ENCODE data around the gene RAB10.

Gene RAB10

GRCh38 chr2:26172871-26173775 lies 139.2 kb downstream of the RAB10 start, which contains the start of gene GAREM2:
TSS of gene GAREM2 (plus strand) at chr2:26173088. CDS start at chr2:26173221, 133 bp downstream.
- DNase-seq: no peak
- H3K36me3 ChIP-seq (replicated peaks): no peaks in the 10 kb centered on the region
- no peak for TF ChIP-seq CTCF (IDR thresholded peaks at IDR 0.05; ENCODE audit: low read depth, low read length, missing control alignments)
- H3K27ac ChIP-seq: no peak within 1 kb of the TSS
- peak within 1 kb of the TSS; percentile 38 for H3K4me3 ChIP-seq (ENCODE audit: low read depth, low read length)
- in situ Hi-C loops (cut with HindIII; ENCODE audit: low pct_ligation_motif_present, low sequenced_read_pairs): no loop called here
- H3K27me3 ChIP-seq (replicated peaks): peaks cover 19% of the 10 kb centered on the region

- Histone ChIP-seq H3K36me3 (replicated peaks) (no peaks in the 10 kb centered on the region), H3K27me3 (replicated peaks) (peaks cover 19% of the 10 kb centered on the region), H3K27ac (no peak overlapping the region), H3K4me3 (ENCODE audit: low read depth, low read length) (no peak overlapping the region)
- in situ Hi-C loops (cut with HindIII; ENCODE audit: low pct_ligation_motif_present, low sequenced_read_pairs): no loop called here
- no peak for TF ChIP-seq CTCF (IDR thresholded peaks at IDR 0.05; ENCODE audit: low read depth, low read length, missing control alignments)
- DNase-seq: no peak
These were observed 140.0 kb downstream of the RAB10 start for GRCh38 chr2:26173776-26174482.

- Histone ChIP-seq H3K27me3 (replicated peaks) (peaks cover 19% of the 10 kb centered on the region), H3K36me3 (replicated peaks) (no peaks in the 10 kb centered on the region), H3K27ac (no peak overlapping the region), H3K4me3 (ENCODE audit: low read depth, low read length) (no peak overlapping the region)
- no peak for DNase-seq
- in situ Hi-C loops (cut with HindIII; ENCODE audit: low pct_ligation_motif_present, low sequenced_read_pairs): no loop called here
- TF ChIP-seq CTCF (IDR thresholded peaks at IDR 0.05; ENCODE audit: low read depth, low read length, missing control alignments): no peak
These were observed 141.0 kb downstream of the RAB10 start for GRCh38 chr2:26174691-26175465.

GRCh38 chr2:26175466-26176278 lies 141.8 kb downstream of the RAB10 start:
- in situ Hi-C loops (cut with HindIII; ENCODE audit: low pct_ligation_motif_present, low sequenced_read_pairs): no loop called here
- Histone ChIP-seq H3K27me3 (replicated peaks) (peaks cover 19% of the 10 kb centered on the region), H3K36me3 (replicated peaks) (no peaks in the 10 kb centered on the region), H3K4me3 (ENCODE audit: low read depth, low read length) (no peak overlapping the region), H3K27ac (no peak overlapping the region)
- TF ChIP-seq CTCF (IDR thresholded peaks at IDR 0.05; ENCODE audit: low read depth, low read length, missing control alignments): no peak
- DNase-seq: no peak

GRCh38 chr2:26176279-26176615 lies 142.4 kb downstream of the RAB10 start:
- Histone ChIP-seq H3K4me3 (ENCODE audit: low read depth, low read length) (no peak overlapping the region), H3K27me3 (replicated peaks) (peaks cover 19% of the 10 kb centered on the region), H3K36me3 (replicated peaks) (no peaks in the 10 kb centered on the region), H3K27ac (no peak overlapping the region)
- no peak for TF ChIP-seq CTCF (IDR thresholded peaks at IDR 0.05; ENCODE audit: low read depth, low read length, missing control alignments)
- in situ Hi-C loops (cut with HindIII; ENCODE audit: low pct_ligation_motif_present, low sequenced_read_pairs): no loop called here
- no peak for DNase-seq
